H54 (cell line): ENCODE measurements around the gene KHK.

Source experiments
- DNase-seq: peaks from one replicate; pipeline ENCODE4 v3.0.0; 2011; ENCODE audit warnings: low spot score, mixed read lengths; ENCODE audit not compliant: insufficient read length
- FAIRE-seq: peaks from 3 replicates; lab custom pipeline; 2011; peaks lifted over from hg19 to GRCh38; lab: Jason Lieb, UNC
- POLR2A ChIP-seq: IDR thresholded peaks from 2 replicates; pipeline ENCODE4 v1.6.1; 2011; ENCODE audit warnings: low read depth, mild to moderate bottlenecking, low read length

KHK gene

GRCh38 chr2:27127883-27128667, 41.5 kb downstream of the KHK start:
- FAIRE-seq (no peak), DNase-seq (no peak)
- no peak for TF ChIP-seq POLR2A

GRCh38 chr2:27128668-27129571, 42.3 kb downstream of the KHK start:
- DNase-seq (no peak), FAIRE-seq (no peak)
- TF ChIP-seq POLR2A = no peak

DNA sequence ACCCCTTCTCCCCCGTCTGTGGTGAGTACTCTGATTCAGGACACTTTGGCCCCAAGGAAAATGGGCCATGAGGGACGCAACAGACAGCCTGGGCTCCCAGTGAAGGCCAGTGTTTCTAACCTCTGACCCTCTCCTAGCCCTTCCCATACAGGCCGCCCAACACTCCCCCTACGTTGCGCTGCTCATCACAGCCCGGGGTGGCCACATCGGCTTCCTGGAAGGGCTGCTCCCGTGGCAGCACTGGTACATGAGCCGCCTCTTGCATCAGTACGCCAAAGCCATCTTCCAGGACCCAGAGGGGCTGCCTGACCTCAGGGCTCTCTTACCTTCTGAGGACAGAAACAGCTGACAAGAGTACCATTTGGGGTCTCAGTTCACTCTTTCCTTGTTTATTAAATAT, 43.8 kb downstream of the KHK start:
- no peak for DNase-seq
- TF ChIP-seq POLR2A = no peak
- no peak for FAIRE-seq

DNA sequence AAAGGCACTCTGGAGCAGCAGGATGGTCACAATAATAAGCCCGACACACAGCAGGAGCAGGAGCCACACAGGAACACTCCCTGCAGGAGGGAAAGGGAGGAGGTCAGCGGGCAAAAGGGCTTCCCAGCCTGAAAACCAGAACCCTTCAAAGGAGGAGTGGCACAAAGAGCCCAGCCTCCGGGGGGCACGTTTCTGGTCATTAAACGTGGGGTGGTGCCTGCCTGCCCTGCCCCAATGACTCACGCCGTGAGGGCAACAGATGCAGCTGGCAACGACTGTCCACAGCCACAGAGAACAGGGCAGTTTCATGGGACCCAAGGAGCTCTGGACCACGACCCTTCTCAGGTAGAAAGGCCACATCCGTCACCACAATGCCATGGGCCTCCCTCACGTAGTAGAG, 44.9 kb downstream of the KHK start:
- TF ChIP-seq POLR2A = no peak
- DNase-seq = no peak
- FAIRE-seq = no peak

DNA sequence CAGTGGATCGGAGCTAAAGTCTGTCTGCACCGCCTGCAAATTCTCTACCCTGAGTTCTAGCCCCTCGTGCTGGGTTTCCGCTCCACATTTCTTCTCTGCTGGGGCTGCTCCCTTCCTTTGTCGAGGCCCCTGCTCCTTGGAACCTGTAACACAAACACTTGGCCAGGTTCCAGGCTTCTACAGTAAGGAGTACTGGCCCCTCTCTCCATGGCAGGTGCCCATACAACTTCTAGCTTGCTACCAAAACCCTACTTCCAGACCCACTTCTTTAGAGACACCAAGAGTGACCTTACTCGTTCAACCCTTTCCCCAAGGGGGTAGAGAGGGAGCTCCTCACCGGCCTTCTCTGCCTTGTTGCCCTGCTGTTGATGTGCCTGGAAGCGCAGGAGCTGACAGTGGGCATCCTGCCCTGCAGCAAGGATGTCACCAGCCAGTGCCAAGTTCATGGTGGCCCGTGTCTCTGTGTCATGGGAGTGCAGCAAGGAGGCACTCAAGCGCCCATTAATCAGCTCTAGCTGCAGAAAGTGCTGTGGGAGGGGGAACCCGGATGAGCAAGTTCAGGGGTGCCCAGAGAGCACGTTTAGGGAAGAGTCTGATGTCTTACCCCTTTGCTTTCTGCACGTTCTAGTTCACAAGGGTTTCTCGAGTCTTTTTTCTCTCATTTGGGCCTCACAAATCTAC, 46.8 kb downstream of the KHK start:
- no peak for TF ChIP-seq POLR2A
- FAIRE-seq = no peak
- no peak for DNase-seq

DNA sequence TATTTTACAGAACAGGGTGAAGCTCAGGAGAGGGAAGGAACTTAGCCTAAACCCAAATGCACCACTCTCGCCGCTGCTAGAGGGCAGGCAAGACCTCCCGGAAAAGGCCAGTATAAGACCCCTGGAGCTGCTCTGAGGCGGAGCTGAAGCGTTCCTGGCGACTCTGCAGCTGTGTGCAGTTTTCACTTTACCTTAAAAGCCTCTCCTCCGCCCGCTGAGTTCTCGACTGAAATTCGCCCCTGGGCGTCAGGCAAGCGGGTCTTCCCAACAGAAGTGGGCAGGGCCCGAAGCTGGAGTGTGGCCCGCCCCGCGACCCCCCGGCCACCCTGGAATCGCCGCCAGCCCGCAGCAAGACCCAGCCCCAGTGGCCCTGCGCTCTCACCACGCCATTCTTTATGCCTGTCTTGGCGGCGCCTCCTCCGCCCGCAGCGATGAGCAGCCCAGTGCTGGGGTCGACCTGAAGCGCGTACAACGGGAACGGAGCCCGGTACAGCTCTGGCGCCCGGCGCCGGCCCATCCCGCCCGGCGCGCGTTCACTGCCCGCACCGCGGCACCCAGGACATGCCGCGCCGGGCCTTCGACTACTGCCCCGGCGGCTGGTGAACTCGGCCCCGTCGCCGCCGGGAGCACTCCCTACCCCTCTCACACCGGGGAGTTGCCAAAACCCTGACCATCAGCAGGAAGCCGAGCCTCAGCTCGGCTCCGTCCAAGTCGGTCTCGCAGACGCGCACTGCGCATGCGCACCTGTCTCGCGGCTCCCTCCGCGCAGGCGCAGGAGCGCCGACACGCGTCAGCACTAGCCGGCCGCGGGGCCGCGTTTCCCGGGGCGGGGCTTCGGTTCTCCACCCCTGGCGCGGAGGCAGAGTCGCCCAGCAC, 47.6 kb downstream of the KHK start, which contains the start of gene PREB:
TSS of gene PREB (minus strand) at position 732 of the 876 bp plus-strand sequence. CDS start at position 517, 215 bp downstream.
- DNase-seq (peak; percentile 99), FAIRE-seq (no peak)
- TF ChIP-seq POLR2A = peak; percentile 95

- FAIRE-seq = no peak
Measured at GRCh38 chr2:27134781-27135477, 48.4 kb downstream of the KHK start.

GRCh38 chr2:27135478-27135955, 48.9 kb downstream of the KHK start:
- TF ChIP-seq POLR2A = no peak
- DNase-seq = no peak
- no peak for FAIRE-seq

More at GRCh38 chr2:27134781-27135477, 48.4 kb downstream of the KHK start:
- TF ChIP-seq POLR2A = no peak
- no peak for DNase-seq

GRCh38 chr2:27136751-27137150, 50.2 kb downstream of the KHK start:
- no peak for TF ChIP-seq POLR2A
- no peak for DNase-seq
- no peak for FAIRE-seq

DNA sequence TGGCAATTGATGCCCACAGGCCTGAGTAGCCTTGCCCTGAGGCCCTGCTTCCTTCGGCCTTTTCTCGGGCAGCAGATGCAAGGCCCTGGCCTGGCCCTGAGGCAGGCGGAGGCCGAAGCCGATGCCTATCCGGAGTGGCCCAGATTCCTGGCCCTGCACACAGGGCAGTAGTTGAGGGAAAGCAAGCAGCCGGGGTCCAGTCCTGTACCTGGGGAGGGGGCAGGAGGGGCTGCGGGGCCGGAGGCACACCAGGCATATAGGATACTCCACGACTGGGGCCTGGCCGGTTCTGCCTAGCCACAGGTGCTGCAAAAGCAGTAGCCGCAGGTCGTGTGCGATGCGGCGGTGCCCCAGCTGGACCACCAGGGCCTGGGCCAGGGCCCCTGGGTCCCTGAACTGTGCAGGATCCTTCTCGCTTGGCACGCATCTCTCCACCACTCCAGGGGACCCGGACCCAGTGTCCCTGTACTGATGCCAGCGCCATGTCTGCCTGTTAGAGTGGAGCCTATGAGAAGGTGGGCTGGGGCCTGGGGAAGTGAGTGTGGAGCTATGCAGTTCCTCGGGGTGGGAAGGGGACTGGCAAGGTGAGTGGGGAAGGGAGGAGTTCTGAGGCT, 50.9 kb downstream of the KHK start:
- no peak for DNase-seq
- no peak for FAIRE-seq
- TF ChIP-seq POLR2A = no peak

DNA sequence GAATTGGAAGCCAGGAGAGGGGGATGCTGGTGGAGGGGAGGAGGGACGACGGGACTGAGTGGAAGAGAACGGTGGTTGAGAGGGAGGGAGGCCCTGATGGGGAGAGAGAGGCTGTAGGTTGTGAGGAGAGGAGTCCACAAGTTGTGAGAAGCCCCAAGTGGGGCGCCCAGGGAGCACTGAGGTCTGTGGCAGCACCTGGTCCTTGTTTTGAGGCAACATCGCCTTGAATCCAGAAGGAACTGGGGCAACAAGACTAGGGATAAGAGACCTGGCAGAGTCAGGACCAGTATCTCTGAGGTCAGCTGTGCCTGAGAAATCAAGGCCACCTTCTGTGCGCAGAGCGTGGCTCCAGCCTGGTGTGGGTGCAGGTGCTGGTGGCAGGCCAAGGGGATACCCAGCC, 51.5 kb downstream of the KHK start:
- DNase-seq (no peak), FAIRE-seq (no peak)
- no peak for TF ChIP-seq POLR2A

DNA sequence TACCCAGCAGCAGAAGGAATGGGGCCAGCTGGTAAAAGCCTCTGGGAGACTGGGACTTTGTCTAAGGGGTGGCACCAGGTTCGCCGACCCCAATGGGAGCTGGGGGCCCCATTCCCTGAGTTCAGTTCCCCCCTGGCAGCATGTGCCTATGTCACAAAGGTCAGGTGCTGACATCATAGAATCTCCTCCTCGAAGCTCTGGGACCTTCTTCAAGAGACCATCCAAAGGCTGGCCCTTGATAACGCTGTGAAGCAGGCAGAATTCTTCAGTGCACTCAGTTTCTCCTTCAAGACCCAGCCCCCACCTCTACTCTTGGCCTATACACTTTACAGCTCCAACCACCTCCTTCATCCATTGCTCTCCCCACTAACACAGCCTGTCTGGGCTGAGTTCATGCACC, 52.7 kb downstream of the KHK start, which contains the start of gene PRR30:
TSS of gene PRR30 (minus strand) at position 101 of the 400 bp plus-strand sequence. CDS start 1,081 bp downstream, outside the sequence.
- no peak for TF ChIP-seq POLR2A
- DNase-seq (no peak), FAIRE-seq (no peak)
